Fibroblast of gingiva (primary cell): Measurements from ENCODE around the gene LMCD1.

Experiments used
- DNase-seq: peaks from one replicate; pipeline ENCODE4 v3.0.0-alpha.2; 2011; ENCODE audit warnings: low read depth

Gene LMCD1

DNA sequence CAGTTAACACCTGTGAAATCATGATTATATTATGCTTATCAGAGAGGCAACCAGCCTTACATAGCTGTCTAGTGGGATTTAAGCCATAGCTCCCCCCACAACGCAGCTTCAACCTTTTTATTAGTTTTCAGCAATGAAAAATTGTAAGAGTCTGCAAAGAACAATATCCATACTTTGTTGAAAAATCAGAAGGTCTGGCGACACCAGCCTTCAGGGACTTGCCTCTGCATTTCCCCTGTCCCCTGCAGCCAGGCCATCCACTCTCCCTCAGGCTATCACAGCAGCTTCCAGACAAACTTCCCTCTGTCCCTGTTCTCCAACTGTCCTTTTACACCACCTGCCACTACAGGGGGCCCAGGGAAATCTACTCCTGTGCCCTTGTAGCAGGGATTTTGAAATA is 83.0 kb downstream of the LMCD1 start:
- no peak for DNase-seq

DNA sequence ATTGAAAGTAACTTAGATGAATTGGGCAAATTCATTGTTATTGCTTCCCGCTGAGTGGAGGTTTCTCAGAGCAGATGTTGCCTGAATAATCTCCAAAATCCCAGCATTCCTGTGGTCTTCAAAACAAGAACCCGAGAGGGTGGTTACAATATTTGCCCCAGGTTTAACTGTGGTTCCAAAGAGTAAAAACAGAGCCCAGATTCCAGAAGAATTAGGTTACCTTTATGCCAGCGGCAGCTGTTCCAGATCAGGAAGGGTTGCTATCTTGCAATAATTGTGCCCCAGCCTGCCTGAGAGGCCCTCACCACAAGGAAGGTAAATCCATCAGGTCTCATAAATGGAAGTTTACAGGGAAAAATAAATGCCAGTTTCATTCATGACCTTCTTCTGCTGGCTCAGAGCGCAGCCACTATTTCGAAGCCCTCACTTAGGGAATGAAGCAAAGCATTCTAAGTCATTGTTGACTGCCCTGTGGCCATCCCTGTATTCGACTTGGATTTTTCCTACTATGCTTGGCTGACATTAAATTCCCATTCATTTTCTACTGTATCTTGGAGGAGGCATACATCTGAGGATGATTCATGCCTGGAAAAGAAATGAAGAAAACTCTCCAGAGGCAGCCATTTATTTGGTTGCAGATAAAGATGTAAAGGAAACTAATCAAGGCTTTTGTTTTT is 88.4 kb downstream of the LMCD1 start:
- DNase-seq, result peak; percentile 77

DNA sequence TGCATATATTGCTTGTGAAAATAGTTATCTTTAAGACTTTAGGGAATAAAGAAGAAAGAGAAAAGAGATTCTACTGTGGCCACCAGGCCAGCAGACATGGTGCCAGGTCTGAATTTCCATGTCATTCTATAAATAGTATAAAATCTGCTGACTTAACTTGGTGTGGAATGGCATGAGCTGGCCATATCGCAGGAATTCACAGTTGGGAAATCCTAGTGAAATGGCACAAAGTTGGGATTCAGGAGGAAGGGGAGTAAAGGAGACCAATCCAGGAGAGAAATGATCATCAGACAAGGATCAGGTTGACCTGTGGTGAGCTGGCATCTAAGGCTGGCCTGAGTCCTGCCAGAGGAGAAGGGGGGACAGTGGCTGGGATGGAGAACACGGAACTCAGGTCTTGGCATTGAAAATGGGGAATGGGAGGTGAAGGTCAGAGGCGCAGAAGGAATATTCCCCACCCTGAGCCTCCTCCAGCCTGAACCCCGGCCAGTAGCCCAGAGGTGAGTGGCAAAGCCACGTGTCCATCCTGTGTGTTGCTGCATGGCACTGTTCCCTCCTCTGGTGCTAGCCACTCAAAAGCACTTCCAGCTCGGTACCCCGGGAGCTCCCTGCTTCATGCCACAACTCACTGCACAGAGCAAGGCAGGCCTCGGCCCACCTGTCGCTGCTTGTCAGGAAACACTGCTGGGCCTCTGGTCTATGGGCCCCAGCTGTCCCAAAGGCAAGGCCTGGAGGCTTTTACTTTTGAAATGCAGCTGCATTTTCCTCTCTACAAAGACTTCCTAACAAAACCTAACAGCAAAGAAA is 91.6 kb downstream of the LMCD1 start:
- peak; percentile 70 for DNase-seq

DNA sequence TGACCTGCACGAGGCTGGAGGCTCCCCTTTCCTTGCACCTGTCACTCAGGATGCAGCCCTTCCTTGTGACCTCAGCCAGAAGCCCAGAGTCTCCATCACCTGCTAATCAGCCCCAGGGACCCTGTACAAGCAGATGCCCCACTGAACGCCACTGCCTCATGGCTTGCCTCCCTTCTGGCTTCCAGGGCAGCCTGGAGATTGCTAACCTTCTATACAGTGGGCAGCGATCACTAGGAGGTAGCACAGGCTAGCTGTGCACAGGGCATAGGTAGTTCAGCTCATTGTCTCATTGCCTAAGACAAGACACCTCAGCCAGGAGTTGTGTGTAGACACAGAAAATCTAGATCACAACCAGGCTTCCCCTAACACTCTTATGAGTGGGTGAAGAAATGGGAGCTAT is 93.6 kb downstream of the LMCD1 start:
- no peak for DNase-seq

DNA sequence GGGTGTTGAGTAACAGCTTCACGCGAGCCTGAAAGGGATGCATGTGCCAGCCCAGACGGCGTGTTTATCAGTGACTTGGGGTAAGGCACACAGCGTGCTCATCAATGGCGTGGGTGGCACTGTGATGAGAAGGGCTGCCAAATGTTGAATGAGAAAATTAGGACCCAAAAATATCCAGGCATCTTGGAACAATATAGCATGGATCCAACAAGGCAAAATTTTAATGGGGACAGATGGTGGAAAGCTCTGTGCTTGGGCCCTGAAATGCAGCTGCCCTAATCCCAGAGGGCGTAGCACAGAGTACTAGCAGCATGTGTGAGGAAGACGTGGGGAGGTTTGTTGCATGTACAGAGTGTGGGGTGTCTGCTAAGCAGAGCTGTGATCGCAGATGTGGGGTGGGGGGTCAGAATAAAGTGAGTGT is 94.1 kb downstream of the LMCD1 start:
- no peak for DNase-seq

DNA sequence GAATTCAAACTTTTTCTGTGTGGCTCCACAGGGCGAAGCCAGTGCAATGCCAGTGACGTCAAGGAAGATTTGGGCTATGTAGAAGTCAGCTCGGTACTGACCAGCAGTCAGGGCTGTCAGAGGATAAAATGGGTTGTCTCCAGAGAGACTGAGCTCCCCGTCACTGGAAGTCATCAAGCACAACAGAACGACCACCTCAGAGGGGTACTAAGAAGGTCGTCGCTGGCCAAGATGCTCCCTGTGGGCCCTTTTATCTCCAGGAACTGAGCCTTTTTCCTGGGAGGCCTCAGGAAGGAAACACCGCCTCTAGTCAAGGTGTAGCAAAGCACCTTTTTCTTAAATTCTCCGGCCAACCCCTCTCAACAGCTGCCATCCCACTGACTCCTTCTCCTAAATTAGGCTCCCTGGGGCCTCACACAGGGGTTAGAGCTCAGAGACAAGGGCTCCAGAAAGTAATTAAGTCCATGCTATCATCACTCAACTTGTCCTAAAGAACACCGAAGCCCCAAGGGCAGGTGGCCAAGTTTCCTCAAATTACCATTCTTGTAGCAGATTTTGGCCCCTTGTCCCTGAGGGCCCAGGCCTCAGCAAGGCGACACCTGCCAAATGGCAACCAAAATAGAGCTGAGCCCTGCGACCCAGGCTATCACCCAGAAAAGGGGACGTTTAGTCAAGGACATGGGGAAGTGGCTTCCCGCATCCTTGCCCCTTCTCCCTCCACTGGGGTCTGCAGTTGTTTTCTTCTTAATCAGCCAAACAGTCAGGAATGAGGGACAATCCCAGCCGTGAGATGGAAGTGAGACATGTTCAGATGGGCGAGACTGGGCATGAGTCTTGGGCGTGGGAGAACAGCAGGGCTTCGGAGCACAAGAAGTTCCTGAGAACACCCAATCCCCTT is 94.9 kb downstream of the LMCD1 start:
- DNase-seq, result no peak

DNA sequence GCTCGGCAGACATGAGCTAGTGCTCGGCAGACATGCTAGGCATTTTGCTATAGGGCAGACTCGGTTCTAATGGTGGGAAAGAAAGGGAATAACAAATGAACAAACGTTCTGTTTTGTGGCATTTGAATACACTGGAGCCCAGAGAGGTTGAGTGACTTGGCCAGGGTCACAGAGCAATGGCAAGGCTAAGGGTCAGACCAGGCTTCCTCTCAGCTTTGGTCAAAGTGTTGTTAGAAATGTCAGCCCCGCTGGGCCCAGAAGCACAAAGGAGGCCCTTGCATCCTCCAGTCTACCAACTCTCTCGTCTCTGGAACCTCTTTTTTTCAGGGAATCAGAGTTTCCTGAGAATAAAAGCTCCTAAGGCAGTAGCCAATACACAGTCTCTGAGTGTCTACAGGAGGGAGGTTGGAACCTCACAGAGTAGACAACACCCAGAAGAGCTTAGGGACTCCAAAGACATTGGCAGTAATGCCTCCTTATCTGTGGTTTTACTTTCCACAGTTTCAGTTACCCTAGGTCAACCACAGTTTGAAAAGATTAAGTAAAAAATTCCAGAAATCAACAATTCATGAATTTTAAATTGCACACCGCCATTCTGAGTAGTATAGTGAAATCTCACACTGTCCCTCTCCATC is 95.7 kb downstream of the LMCD1 start:
- DNase-seq, result no peak

DNA sequence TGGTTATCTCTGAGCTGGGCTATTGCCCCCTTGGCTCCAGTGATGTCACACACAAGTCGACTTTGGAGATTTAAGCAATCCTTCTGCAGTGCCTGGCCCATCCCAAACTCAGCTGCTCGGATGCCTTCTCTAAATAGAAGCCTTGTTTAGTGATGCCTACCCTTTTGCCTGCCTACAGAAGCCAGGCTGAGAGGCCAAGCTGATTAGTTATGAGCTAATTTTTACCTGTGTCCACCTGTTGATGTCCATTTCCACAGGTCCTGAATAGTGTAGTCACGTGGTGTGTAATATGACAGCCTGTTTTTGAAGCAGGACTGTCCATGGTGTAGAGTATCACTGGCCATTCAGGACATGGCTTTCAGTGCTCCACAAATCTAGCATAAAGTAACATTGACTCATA is 97.5 kb downstream of the LMCD1 start:
- no peak for DNase-seq

DNA sequence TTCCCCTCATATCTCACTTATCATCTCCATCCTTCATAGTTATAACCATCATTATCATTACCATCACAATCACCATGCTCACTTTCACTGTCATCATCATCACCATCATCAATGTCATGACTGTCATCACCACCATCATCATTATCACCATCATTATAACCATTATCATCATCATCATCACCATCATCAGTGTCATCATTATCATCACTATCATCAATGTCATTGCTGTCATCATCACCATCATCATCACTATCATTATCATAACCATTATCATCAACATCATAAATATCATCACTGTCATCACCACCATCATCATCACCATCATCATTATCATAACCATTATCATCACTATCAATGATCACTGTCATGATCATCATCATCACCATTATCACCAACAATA is 98.8 kb downstream of the LMCD1 start:
- no peak for DNase-seq

DNA sequence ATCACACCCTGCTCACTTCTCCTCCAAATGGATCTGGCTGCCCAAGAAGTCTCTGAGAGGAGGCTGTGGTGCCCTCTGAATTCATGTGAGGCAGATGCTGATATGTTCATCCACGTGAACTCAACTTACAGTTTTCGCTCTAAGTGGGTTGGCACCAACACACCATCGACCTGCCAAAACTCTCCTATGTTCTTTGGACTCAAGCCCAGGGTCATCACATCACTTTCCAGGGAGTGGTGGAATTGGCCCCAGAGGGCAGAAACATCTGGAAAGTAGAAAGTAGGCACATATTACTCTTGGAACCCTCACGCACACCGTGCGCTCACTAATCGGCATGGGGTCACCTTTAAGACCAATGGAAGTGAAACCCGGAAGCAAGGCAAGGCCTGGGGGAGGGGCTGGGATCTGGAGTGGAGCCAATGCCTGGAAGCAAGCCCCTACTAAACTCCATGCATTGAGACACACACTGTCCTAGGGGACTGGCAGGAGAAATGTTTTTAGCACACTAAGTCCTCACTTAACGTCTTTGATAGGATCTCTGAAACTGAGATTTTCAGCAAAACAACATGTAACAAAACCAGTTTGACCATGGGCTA is 101.6 kb downstream of the LMCD1 start:
- no peak for DNase-seq

DNA sequence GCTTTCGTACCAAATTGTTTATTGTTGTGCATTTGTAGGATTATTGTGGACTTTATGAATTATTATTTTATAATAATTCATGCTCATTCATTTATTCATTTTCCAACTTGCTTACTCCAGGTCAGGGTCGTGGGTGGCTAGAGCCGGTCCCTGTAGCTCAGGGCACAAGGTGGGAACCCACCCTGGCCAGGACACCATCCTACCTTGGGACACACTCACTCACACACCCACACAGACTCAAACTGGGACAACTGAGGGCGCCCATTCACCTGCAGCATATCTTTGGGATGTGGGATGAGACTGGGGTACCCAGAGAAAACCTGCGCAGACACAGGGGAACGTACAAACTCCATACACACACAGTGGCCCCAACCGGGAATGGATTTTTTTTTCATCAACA is 102.4 kb downstream of the LMCD1 start:
- DNase-seq, result no peak

DNA sequence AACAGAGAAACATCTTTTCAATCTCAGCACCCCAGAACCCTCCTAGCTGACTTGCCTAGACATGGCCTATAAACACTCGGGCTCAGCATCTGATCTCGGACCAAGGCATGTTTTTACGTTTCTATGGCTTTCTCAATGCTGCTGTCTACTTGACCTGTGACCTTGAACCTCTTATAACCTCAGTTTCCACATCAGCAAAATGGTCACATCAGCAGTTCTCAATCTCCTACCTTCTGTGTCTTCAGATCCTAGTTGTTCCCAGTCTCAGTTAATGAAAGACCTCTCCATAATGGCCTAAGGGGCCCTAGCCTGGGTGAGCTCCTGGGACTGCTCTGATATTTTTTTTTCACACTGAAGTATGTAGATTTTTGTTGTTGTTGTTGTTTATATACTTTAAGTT is 103.4 kb downstream of the LMCD1 start:
- DNase-seq, result no peak

DNA sequence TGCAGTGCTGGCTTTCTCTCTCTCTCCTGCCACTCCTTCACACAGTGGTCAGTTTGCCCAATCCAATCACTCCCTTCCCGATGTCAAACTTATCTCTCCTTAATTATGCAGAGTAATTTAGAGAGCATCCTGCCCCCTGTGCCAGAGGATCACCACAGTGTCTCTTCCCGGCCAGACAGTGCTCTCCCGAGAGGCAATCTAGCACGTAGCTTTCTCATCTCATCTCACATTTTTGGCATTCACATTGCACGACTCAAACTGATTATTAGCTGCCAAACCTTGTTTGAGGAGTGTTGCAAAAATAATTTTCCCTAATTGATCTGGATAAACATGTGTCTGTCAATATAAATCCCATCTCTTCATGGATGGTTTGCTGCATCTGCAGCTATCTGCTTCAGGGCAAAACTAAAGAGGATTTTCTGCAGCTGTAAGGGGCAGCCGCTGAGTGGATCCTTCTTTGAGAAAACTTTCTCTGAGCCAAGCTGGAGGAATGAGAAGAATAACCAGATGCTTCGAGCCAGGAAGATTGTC is 105.1 kb downstream of the LMCD1 start:
- no peak for DNase-seq

DNA sequence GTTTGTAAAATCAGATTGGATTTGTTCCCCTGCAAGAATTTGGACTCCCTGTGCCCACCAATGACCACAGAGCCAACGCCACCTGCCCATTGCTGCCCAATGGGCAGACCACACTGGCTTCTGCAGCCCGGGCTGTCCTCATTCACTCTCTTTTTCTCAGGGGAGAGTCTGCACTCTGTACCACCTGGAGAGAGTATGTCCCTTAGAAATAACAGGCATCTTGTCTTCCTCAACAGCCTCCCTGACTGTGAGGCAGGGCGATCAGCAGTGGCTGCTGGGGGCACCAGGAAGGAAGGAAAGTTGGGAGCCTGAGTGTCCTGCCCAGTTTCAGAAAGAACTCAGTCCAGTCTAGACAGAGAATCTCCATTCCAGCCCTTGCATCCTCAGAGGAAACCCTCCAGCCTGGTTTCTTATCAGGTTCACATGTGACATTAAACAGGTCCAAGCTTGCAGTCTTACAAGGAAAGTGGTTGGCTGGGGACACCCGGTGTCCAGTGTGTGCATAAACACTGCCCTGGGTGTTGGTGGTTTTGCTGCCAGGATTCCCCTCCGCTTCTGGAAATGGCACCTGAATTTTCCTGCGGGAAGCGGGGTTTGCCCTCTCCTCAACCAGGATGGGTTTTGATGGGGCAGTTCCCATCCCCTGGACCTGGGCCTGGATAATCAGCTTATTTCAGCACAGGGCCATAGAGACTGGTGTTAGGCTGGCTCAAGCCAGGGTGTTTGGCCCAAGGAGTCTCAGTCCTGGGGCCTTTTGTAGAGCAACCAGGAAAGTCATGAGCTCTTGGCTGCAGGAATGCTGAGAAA is 105.8 kb downstream of the LMCD1 start:
- DNase-seq, result peak; percentile 67

DNA sequence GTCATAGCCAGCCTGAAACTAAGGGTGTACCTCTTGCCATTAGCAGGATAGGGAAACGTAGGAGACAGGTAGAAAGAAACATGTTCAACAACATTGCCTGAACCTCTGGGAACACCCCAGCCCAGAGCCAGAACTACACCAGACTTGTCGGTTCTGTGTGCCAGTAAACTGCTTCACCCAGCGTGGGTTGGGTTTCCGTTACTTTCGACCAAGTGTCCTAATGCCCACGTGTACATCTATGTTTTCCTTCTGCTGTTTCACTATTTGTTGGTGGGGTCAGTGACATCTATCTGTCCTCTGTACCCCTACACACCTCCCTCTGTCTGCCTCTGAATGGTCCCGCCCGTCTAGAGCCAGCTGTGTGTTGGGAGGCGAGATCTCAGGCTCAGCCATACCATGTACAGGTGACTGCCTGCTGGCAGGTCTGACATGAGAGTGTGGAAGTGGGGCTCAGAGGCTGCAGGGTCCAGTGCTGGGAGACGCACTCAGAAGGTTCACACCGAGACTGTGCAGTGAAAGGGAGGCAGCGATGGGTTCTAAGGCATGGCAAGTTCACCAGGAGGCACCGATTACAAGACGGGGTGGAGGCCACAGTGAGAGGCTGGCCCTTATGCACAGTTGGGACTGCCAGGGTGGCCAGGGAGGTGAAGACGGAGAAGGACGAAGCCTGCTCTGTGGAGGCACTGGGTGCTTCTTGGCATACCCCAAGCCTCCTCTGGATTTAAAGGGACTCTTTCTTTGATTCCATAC is 106.6 kb downstream of the LMCD1 start:
- DNase-seq, result no peak

DNA sequence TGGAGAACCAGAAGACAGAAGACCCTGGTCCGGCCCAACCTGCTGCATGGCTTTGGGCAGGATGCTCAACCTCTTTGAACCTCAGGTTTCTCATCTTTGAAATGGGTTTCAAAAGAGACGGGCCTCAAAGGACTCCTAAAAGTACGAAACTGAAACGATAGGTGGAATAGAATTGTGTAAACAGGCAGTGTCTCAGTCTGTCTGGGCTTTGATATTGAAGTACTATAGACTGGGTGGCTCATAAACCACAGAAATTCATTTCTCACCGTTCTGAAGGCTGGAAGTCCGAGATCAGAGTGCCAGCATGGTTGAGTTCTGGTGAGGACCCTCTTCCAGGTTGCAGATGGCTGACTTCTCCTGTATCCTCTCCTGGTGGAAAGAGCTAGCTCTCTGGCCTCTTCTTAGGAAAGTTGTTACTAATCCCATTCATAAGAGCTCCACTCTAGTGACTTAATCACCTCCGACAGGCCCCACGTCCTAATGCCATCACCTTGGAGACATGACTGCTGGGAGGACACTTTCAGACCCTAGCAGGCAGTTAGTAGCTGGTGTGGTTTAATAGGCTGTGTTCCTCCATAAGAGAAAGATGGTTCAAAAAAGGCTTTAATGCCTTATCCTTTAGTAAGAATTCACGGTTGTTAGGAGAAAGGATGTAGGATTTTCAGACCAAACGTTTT is 107.3 kb downstream of the LMCD1 start:
- no peak for DNase-seq

DNA sequence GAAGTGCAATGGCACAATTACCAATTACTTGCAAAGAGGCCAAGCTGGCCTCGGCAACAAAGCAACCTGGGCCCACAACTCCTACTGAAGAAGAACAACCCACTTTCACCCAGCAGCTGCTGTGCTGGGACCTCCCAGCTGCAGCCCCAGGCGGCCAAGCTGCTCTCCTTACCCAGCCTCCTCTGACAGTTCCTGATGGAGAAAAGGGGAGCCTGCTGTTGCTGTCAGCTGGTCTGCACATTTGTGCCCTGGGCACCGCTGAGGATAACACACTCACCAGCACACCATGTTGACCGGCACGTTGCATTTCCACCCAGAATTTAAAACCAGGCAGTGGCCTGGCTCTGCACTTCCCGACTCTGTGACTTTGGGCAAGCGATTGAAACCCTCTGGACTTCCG is 109.3 kb downstream of the LMCD1 start:
- DNase-seq, result no peak

DNA sequence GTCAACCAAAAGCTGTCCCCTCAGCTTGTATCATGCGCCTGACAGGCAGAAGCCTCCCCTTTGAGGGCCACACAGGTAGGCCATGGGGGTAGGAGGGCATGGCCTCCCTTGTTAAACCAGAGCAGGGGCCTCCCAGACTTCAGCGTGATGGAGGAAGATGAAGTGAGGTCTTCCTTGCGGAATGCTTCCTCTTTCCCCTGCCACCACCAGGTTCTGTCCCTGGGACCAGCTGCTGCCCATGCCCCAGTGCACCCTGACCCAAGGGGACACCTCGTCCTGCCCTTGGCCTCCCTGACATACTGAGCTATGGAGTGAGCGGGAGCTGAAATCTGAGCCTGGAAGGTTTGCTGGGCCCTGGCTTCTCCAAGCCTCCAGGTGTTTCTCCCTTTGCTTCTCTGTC is 116.3 kb downstream of the LMCD1 start:
- DNase-seq, result no peak

DNA sequence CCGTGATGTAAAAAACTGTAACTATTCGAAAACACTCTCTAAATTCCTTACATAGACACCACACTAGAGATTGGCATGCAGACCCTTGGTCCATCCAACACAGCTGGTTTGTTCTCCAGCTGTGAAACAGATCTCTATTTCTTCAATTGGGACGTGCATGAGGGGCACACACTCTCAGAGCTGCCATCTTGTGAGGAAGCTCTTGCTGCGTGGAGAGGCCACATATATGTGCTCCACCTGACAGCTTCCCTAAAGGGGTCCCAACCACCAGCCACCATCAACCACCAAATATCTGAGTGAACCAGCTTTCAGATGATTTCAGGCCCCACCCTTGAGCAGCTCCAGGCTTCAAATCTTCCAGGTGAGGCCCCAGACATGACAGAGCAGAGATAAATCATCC is 117.3 kb downstream of the LMCD1 start:
- DNase-seq, result no peak
